Renal cortex interstitium (tissue), 11 donors: ENCODE data around the gene IFRD1. TPM values are rescaled to one million over a fixed set of nuclear protein-coding genes. Genes with fewer than 3 reads are reported as not detected.
"Not testable (repeated sequence)": the region's sequence is repeated elsewhere in the genome, so short reads cannot be mapped to it uniquely, and the experiment has no call there.

Experiments used
- DNase-seq, 11 donors: peaks; one replicate each; pipeline ENCODE4 v3.0.0-alpha.2; 2013; ENCODE audit warnings: low read depth in 9 of 11, low spot score in 4 of 11; ENCODE audit errors: extremely low read depth in 1 of 11
- polyA plus RNA-seq, 3 donors: library from polyadenylated mRNA; unstranded; fragments of 120-200 nt; gene quantifications; one replicate each; pipeline ENCODE4 v1.2.1, GENCODE V29; 2013; ENCODE audit not compliant: insufficient read length in 3 of 3

The IFRD1 gene
- polyA plus RNA-seq, 3 donors, result 34.2 to 45.0 (median 41.6) TPM

DNA sequence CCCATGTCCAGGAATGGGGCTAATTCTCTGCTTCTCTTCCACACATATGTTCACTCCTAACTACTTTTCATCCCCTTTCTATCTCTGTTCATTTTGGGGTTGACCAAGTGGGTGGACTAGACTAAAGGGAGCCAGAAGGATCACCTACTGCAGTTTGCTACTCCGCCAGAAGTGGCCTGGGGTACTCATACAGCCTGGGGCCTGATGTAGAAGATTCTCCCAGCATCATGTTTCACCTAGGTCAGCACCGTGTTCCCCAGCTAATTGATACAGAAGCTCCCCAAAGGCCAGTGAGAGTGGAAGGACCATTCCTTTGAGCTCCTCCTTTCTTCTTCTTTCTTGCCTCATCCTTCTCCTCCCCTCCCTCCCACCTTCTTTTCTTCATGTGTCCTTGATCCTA is 19.6 kb upstream of the IFRD1 start:
- DNase-seq, result no peak

DNA sequence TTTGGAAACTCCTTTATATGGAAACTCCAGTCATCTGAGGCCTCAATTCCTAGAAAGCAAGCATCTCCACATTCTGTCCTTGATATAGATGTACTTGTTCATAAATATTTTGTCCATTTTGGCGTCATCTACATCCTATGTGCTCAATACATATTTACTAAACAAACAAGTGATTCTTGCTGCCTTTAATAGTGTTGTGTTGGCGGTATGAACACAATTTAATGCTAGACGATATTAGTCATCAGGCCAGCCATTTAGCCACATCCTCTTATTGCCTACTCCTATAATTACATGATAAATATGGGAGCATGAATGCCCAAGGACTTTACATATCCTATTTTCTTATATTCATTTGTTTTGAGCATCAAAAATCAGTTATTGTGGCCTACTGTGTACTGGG is 18.5 kb upstream of the IFRD1 start:
- no peak for DNase-seq

DNA sequence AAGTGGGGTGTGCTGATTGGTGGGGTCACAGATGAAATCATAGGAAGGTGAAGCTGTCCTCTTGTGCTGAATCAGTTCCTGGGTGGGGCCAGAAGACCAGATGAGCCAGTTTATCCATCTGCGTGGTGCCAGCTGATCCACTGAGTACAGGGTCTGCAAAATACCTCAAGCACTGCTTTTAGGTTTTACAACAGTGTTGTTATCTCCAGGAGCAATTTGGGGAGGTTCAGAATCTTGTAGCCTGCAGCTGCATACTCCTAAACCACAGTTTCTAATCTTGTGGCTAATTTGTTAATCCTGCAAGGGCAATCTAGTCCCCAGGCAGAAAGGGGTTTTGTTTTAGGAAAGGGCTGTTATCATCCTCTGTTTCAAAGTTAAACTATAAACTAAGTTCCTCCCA is 17.0 kb upstream of the IFRD1 start:
- no peak for DNase-seq

DNA sequence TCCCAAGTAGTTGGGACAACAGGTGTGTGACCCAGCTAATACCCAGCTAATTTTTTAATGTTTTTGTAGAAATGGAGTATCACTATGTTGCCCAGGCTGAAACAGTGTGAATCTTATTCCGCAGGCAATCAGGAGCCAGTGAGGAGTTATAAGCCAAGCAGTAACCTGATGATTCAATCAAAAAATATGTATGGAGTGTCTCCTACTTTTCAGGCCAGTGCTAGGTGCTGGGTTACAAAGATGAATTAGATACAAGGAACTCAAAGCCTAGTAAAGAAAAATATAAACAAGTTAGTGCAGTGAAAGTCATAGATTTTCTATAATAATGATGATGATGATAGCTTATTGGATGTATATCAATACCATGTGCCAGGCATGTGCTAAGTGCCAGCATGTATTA is 13.2 kb upstream of the IFRD1 start:
- DNase-seq, result no peak

DNA sequence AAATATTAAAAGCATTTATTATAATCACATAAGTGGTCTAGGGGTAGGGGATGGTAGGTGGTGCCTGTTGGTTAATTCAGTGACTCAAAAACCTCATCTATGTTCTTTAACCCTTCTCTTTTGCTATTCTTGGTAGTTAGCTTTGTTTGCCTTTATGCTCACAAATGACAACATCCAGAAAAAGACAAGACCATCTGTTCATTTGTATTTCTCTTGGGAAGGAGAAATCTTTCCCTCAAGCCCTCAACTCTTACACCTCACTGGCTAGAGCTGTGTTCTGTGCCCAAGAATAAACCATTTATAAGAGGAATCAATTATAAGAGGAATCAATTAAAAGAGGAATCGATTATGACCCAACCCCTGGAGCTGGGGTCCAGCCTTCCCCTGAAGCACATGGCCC is 10.8 kb upstream of the IFRD1 start:
- DNase-seq, result no peak

DNA sequence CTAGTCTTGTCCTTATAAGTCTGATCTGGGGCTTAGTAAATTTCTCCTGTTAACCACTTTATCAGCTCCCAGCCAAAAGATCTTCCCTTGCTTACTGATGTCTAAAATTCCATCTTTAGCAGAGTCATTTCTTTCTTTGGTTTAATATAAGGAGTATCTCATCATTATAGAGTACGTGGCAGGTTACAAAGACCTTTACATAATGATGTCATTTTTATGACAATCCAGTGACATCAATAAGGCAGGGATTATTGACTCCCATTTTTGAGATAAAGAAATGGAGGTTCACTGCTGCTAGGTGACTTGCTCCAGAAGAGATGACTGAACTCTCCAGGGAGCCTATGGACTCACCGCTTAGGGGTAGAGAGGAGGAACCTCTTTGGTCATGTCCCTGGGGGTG is 8.1 kb upstream of the IFRD1 start:
- no peak for DNase-seq

DNA sequence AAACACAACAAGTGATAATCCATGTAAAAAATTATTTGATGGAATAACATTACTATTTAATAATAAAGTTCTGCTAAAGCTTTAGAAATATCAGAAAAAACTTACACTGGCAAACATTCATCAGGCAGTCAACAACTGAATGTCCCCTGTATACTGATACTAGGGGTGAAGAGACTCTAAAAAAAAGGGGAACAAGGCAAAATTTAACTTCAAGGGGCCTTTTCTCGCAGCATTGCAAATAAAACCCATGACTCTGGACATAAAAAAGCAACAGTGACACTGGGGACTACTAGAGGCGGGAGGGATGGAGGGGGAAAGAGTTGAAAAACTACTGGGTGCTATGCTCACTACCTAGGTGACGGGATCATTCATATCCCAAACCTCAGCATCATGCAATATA is 5.8 kb upstream of the IFRD1 start:
- no peak for DNase-seq

DNA sequence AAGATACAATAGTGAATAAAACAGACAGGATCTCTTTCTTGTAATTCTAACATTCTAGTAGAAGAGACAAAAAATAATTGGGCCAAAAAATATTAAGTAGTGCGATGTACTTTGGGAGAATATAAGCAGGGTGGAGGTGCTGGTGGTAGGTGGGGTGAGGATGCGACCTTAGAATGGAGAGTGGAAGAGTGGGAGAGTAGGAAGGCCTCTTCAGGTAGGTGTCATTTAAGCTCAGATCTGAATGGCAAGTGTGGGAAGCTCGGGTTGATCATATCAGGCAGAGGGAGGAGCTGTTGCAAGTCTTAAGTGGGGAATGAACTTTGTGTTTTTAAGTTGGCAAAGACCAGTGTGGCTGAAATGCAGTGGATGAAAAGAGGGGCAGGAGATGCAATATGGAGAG is 3.8 kb upstream of the IFRD1 start:
- no peak for DNase-seq

DNA sequence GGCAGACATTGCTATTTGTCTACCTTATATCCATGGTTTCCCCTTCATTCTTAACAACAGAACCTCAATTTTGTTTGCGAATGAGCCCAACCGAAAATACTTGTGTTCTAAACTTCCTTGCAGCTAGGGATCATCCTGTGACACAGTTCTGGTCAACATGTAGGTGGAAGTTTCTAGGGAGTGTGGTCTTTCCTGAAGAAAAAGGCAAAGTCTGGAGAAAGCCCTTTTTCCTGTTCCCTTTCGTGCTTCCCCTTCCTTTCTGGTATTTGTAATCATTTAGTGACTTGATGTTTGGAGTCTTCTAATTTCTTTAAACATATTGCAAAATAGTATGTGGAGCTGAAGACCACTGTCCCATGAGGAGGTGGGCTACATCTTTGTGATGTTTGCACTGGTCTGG is 2.9 kb upstream of the IFRD1 start:
- DNase-seq, result no peak

DNA sequence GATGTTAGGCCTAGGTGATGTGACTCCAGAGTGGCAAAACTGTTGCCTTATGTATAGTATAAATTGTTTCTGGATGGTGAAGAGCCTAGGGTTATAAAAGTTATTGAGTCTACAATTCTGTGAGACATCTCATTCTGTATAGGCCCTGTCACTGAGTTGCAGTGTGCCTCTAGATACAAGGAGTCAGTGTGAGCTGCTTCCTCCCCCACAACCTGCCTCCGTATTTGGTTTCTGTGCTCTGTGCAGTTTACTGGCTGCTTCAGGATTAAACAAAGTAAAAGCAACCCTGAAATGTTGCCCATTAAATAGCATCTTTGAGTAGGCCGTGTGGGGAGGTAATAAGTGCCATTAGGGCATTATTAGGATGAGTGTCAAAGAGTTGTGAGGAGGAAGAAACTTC is 1.9 kb upstream of the IFRD1 start:
- DNase-seq, result no peak

DNA sequence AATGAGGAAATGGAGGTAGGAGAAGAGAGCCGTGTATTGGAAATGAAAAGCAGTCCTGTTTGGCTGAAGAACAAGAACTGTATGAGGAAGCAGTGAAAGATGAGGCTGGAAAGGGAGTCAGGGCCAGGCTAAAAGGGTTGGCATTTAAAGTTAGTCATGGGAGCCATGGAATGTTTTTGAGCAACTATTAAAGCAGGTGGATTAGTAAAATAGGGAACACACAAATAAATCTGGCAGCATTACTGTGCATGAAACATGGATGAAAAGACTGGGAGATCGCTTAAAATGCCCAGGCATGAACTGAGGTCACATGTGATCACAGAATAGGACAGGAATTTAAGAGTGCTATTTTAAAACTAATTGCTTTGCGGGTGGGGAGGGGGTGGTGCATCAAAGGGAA is 1.4 kb upstream of the IFRD1 start:
- DNase-seq, result no peak

DNA sequence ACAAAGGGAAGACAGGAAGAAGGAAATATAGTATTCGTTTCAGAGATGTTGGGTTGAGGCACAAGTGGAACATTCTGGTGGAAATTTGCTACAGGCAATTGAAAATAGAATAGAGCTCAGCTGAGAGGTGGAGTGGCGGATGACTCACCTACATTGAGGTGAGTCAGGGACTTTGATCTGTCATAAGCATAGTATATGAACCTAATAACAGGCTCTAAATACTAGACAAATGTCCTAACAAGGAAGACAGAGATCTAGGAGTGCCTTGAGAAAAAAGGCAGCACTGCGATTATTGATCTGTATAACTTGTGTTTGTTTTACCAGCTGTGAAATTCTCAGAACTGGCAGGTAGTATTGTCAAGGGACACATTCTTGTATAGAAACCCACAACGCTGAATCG is 907 bp upstream of the IFRD1 start:
- DNase-seq, result no peak

DNA sequence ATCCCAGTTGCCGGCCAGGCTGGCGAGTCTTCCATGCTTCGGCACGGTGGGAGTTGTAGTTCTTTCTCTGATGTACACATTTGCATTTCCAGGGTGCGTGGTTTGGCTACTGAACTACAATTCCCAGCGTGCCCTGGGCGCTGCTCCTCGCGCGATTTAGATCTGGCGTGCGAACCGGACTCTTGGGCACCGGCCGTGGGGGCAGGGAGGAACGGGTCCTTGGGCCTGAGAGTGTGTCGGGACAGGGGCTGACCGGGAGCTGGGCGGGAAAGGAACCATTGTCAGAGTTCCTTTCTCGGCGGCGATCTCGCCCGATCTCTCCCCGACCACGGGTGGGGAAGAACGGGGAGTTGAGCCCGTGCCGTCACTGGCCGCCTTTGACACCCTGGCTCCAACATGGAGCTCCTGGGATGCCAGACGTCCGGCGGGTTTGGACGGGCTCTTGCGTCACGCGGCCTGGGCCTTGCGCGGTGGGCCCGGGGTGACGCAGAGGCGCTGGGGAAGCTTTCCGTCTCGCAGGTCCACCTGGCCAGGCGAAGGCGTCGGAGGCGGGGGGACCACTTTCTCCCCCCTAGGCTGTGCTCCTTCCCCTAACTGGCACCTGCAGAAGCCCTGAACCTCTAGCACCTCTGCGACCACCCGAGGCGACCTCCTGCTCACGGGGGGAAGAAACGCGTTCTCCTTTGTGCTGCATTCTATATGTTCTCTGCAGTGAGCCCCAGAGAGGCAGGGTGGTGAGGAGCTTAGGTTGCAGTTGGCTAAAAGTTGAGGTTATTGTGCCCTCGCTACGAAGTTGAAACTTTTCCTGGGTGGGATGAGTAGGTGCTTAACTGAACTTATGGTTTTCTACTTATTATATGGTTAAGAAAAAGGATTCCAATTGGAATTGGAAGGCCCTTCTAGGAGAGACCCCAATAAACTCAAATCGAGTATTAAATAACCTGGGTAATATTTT is 824 bp downstream of the IFRD1 start:
- DNase-seq, result peak; percentile 90 to 98 (median 96)

DNA sequence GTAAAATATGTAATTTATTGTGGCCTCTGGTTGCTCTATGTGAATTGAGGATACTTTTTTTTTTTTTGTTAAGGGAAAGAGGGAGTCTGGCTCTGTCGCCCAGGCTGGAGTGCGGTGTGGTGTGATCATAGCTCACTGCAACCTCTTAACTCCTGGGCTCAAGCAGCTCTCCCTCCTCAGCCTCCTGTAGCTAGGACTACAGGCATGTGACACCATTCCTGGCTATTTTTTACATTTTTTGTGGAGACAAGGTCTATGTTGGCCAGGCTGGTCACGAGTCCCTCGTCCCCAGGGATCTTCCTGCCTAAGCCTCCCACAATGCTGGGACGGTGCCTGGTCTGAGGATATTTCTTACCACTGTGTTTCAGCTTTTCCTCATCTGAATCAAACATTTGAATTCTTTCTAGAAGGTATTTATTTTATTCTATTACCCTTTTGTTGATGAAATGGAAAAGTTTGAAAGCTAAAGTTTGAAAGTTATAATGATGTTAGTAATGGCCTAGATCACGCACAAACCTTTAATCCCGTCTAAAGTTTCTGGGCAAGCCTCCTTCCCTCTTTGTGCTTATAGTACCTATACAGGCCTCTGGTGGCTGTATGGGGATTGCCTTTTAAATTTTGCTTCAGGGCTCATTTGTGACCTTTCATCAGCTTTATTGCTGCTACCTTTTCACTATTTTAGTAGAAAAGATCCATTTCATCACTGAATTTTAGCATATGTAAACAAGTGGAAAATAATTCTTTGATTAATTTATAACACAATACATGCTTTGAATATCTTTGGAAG is 2.0 kb downstream of the IFRD1 start:
- peak in 1 of 11 donors; percentile 19 for DNase-seq

DNA sequence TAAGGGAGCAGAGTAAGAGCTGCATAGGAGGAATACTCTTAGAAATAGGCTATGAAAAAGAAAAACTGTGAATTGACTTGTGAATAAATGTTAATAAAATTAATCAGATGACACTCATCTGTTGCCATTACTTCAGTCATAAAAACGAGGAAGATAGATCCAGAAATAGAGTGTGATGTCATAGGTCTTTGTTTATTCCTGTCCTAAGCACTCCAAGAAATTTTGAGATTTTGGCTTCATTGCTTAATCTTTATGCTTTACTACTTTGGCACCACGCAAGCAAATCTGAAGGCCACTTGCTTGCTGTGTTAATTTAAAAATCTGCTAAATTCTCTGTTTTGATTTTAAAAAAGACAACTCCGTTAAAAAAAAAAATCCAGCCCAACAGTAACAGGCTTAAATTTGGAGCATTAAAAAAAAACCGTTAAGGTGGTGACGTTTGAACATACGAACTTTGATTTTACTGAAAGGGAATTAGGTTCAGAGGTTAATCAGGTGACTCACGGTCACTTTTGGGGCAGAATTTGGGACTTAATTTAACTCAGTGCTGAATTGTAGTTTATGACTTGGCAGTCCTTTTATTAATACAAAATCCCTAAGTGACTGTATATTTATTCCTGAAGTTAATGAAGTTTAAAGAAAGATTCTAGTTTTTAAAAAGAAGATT is 3.4 kb downstream of the IFRD1 start:
- no peak for DNase-seq

DNA sequence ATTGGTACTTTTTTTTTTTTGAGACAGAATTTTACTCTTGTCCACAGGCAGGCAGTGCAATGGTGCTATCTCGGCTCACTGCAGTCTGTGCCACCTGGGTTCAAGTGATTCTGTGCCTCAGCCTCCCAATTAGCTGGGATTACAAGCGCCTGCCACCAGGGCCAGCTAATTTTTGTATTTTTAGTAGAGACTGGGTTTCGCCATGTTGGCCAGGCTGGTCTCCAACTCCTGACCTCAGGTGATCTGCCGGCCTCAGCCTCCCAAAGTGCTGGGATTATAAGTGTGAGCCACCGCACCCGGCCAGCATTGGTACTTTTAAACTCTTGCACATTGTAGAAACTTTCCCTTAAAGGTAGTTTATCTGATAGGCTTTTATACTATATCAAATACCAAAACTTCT is 3.9 kb downstream of the IFRD1 start:
- DNase-seq, result not testable (repeated sequence)

DNA sequence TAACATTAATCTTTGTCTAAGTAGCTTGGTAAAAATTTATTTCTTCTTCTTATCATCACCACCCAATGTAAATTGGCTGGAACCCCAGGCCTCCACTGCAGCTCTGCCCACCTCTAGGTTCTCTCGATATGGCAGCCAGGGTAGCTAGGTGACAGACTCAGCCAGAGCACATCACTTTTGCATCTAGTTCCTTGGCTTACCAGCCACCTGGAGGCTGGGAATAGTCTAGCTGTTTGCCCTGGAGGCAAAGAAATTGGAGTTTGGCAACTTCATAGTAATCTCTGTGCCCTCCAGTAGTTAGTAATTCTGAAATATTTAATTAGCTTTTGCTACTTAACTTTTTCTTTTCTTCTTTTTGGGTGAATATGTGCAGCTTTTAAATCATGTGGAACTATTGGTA is 9.4 kb downstream of the IFRD1 start:
- DNase-seq, result no peak

DNA sequence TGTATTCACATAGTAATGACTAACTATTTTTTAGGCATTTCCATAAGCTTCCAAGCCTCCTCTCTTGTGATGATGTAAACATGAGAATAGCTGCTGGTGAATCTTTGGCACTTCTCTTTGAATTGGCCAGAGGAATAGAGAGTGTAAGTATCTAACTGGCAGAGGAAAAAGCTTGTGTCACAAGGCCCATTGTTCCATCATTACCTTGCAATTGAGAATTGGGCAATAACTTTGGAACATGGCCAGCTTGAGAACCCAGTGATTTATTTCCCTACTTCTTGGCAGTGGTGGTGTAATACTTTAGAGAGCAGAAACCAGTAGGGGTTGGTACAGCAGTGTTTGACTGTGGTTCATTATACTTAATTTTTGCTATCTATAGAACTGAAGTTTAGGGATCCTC is 12.0 kb downstream of the IFRD1 start:
- no peak for DNase-seq

DNA sequence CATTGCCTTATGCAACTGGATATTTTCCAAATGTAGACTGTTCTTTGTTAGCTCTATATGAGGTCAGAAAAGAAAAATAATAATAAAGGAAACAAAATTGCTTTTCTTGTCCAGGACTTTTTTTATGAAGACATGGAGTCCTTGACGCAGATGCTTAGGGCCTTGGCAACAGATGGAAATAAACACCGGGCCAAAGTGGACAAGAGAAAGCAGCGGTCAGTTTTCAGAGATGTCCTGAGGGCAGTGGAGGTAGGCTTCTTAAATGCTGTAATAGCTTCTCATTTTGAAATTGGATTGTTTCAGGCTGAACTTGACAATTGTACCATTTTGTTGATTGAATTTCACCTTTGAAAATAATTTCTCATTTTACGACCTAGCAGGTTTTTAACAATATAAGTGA is 17.6 kb downstream of the IFRD1 start:
- DNase-seq, result no peak

DNA sequence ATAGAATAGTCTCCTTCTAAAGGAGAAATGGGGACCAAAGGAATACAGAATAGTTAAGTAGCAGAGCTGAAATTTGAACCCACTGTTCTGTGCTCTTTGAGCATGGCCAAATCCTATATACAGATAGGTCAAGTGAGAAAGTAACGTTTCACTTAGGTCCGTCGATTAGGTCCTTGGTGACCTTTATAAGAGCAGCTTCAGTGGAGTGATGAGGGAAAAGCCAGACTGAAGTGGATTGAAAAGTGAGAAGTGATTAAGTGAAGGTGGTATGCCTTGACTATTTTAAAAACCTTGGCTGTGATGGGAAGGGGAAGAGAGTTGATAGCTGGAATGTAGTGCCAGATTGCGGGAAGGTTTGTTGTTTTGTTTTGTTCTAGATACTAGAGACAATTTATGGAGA is 19.9 kb downstream of the IFRD1 start:
- DNase-seq, result no peak
